Fibroblast of villous mesenchyme (primary cell): ENCODE data around the gene GALNT7. TPM values are rescaled to one million over a fixed set of nuclear protein-coding genes. Genes with fewer than 3 reads are reported as not detected.
A peak's percentile ranks its signal among the peaks of the same experiment; 100 is the strongest.

Source experiments
- DNase-seq: peaks from one replicate; pipeline ENCODE4 v3.0.0-alpha.2; 2010; ENCODE audit warnings: low read depth
- H3K4me3 ChIP-seq: 2 replicates; pipeline ENCODE4 v1.5.1; 2011; ENCODE audit warnings: low read depth, mild to moderate bottlenecking, low read length
- CTCF ChIP-seq: IDR thresholded peaks from 2 replicates; pipeline ENCODE4 v1.5.1; 2012; ENCODE audit warnings: low read depth, mild to moderate bottlenecking, low read length; ENCODE audit not compliant: insufficient read depth
- total RNA-seq: library from RNA; depleted of rRNA; stranded (reverse); fragments of >200 nt; gene quantifications from 2 replicates; pipeline ENCODE4 v1.2.3, GENCODE V29; 2012

Gene GALNT7
- total RNA-seq, 1 donor: 23.3 TPM

- no peak overlapping the region for H3K4me3 ChIP-seq
- TF ChIP-seq CTCF: no peak
- no peak for DNase-seq
Observed at GRCh38 chr4:173253561-173253960, 85.0 kb downstream of the GALNT7 start.

- TF ChIP-seq CTCF: no peak
- DNase-seq: no peak
- no peak overlapping the region for H3K4me3 ChIP-seq
Observed at GRCh38 chr4:173254646-173255045, 86.0 kb downstream of the GALNT7 start.

- TF ChIP-seq CTCF: no peak
- H3K4me3 ChIP-seq: no peak overlapping the region
- no peak for DNase-seq
Observed at GRCh38 chr4:173256825-173257224, 88.2 kb downstream of the GALNT7 start.

- peak; percentile 73 for DNase-seq
- no peak overlapping the region for H3K4me3 ChIP-seq
- TF ChIP-seq CTCF: peak; percentile 89
Observed at GRCh38 chr4:173257732-173258717, 89.4 kb downstream of the GALNT7 start.

- DNase-seq: no peak
- TF ChIP-seq CTCF: no peak
- no peak overlapping the region for H3K4me3 ChIP-seq
Observed at GRCh38 chr4:173258866-173259265, 90.3 kb downstream of the GALNT7 start.

GRCh38 chr4:173259310-173259709 lies 90.7 kb downstream of the GALNT7 start:
- peak; percentile 14 for TF ChIP-seq CTCF
- DNase-seq: no peak
- no peak overlapping the region for H3K4me3 ChIP-seq

- no peak for TF ChIP-seq CTCF
- no peak overlapping the region for H3K4me3 ChIP-seq
- DNase-seq: no peak
Observed at GRCh38 chr4:173261052-173261451, 92.4 kb downstream of the GALNT7 start.
